Ovary (tissue), 9 donors: Measurements from ENCODE around the gene SLC7A5. TPM values are rescaled to one million over a fixed set of nuclear protein-coding genes. Genes with fewer than 3 reads are reported as not detected.
A peak's percentile ranks its signal among the peaks of the same experiment; 100 is the strongest.
"Not testable (repeated sequence)": the region's sequence is repeated elsewhere in the genome, so short reads cannot be mapped to it uniquely, and the experiment has no call there.

Source experiments
- DNase-seq, 5 donors: peaks; one replicate each; pipeline ENCODE4 v3.0.0-alpha.2; 2019 to 2020
- H3K27ac ChIP-seq, 2 donors: fragments of 200-600 bp; one replicate each; pipeline versions ENCODE4 v1.5.1 to v1.8.0; 2019 to 2022
- H3K27me3 ChIP-seq: fragments of 200-600 bp; one replicate; pipeline ENCODE4 v1.8.0; 2022
- H3K36me3 ChIP-seq: fragments of 200-600 bp; sonication (generic); one replicate; pipeline ENCODE4 v1.5.1; 2019
- H3K4me1 ChIP-seq: one replicate; pipeline ENCODE4 v1.8.1; 2013; ENCODE audit warnings: mild to moderate bottlenecking, moderate library complexity; ENCODE audit not compliant: insufficient read depth
- H3K4me3 ChIP-seq: fragments of 200-600 bp; sonication (generic); one replicate; pipeline ENCODE4 v1.5.1; 2017
- H3K9me3 ChIP-seq, 2 donors: fragments of 200-600 bp in 1 of 2; sonication (generic) in 1 of 2; one replicate each; pipeline versions ENCODE4 v1.5.1 to v1.8.1; 2013 to 2019; ENCODE audit warnings: mild to moderate bottlenecking in 1 of 2, moderate library complexity in 1 of 2
- EP300 ChIP-seq: sonication (generic); formaldehyde crosslinking; IDR thresholded peaks from one replicate; pipeline ENCODE4 v1.6.1; 2017; ENCODE audit warnings: antibody characterized with exemption
- POLR2A ChIP-seq: fragments of 450-650 bp; IDR thresholded peaks from one replicate; pipeline ENCODE4 v1.6.1; 2017; ENCODE audit warnings: antibody characterized with exemption, mild to moderate bottlenecking, moderate library complexity
- WGBS, 3 donors: extraction: QIAGEN DNeasy Blood & Tissue Kit in 1 of 3; methylation state at CpG; one replicate each; pipeline versions ENCODE4 v1.1.5 to v1.1.7; 2013 to 2017; 5-methylcytosine and 5-hydroxymethylcytosine counted together
- intact Hi-C, 4 donors: fragments of 100-400 bp; cut with DNase I; formaldehyde crosslinking; loops; one replicate each; pipeline versions ENCODE4 v1.11.0 to v1.15.1; 2022 to 2023
- polyA plus RNA-seq, 2 donors: library from polyadenylated mRNA; stranded (reverse); fragments of 200-250 nt in 1 of 2; fragments of 350-450 nt in 1 of 2; fragmentation: Illumina TruSeq in 1 of 2; extraction: RNeasy Lipid Tissue Mini Kit (QIAGEN cat#74804) in 1 of 2; gene quantifications; one replicate each; pipeline ENCODE4 v1.2.3, GENCODE V29; 2013 to 2014
- total RNA-seq, 7 donors: library from RNA; depleted of rRNA in 2 of 7; stranded (reverse); fragments of >200 nt in 2 of 7; fragmentation: NEBNext Ultra II Directional in 3 of 7; extraction: Animal tissue kit (Norgen Biotek cat#: 25700) in 3 of 7; gene quantifications; one replicate each; pipeline versions ENCODE4 v1.1.0 to v1.2.4, GENCODE V29; 2016 to 2023
- TF ChIP-seq, protein P1 (sequence below), 3 donors: fragments of 450-650 bp in 2 of 3; fragments of 200-600 bp in 1 of 3; IDR thresholded peaks; one replicate each; pipeline versions ENCODE4 v1.5.1 to v1.8.0; 2016 to 2022; ENCODE audit warnings: antibody characterized with exemption in 3 of 3, mild to moderate bottlenecking in 1 of 3
- donor health status: DM: no; HTN: no; CAD: no; lungs with moderate emphysema.
- donor health status: DM: no; HTN: no; CAD: no.
- donor health status: Bipolar disorder and iron deficiency.
- donor health status: DM: yes; HTN: yes; CAD: no.
- donor health status: DM: no; HTN: no; CAD: no.
- donor health status: DM: yes; HTN: yes; CAD: no.

Gene SLC7A5
- total and polyA plus RNA-seq, 9 donors, result 3.1 to 64.3 (median 9.2) TPM

DNA sequence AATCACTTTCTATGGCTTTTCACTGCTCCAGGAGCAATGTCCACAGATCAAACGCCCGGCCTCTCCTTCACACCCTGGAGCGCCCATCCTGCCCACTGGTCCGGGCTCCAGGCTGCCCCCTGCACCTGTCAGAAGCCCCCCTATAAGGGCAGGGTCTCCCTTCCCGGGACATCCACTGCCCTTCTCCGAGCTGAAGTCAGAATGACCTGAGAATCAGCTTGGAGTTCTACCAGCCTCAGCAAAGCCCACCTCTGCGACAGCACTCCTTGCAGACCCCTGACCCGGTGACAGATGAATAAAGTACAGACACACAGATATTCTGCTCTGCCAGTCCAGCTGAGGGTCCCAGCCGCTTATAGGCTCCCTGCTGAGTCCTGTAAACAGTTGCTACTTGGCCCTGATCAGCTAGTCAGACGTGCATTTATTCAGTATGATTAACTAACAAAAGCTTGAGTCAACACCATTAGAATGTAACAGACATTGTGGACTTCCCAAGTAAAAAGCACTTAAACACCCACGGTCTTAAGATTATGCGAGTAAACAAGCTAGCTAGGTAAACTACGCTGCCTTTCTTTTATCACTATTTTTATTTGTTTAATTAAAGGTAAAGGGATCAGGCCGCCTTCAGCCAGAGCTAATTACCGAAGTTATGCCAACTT, 4.8 kb downstream of the SLC7A5 start:
- intact Hi-C loops, result no loop called here
- Histone ChIP-seq H3K27ac (no peak overlapping the region), H3K4me1 (peaks cover 4% of the 10 kb centered on the region), H3K27me3 (no peaks in the 10 kb centered on the region), H3K36me3 (no peaks in the 10 kb centered on the region), H3K9me3 (no peaks in the 10 kb centered on the region), H3K4me3 (no peak overlapping the region)
- no peak for TF ChIP-seq POLR2A
- TF ChIP-seq EP300, result no peak
- TF ChIP-seq, protein P1, sequence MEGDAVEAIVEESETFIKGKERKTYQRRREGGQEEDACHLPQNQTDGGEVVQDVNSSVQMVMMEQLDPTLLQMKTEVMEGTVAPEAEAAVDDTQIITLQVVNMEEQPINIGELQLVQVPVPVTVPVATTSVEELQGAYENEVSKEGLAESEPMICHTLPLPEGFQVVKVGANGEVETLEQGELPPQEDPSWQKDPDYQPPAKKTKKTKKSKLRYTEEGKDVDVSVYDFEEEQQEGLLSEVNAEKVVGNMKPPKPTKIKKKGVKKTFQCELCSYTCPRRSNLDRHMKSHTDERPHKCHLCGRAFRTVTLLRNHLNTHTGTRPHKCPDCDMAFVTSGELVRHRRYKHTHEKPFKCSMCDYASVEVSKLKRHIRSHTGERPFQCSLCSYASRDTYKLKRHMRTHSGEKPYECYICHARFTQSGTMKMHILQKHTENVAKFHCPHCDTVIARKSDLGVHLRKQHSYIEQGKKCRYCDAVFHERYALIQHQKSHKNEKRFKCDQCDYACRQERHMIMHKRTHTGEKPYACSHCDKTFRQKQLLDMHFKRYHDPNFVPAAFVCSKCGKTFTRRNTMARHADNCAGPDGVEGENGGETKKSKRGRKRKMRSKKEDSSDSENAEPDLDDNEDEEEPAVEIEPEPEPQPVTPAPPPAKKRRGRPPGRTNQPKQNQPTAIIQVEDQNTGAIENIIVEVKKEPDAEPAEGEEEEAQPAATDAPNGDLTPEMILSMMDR (IDR thresholded peaks at IDR 0.05), result no peak
- 87 to 92% (median 88%) methylated on average over 15 of the region's 15 CpGs for WGBS, 3 donors
- no peak for DNase-seq

DNA sequence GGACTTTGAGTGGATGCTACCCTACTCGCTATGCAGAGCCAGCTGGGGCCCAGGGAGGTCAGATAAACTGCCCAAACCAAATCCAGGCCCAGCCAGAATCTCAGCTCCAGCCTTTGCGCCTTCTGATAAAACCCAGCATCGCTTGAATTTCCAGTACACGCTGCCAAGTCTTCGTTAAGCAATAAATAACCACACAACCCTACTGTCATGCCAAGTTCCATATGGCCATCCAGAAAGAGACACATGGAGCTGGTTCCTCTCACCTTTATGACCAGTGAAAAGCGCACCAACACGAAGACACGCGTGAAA, 6.0 kb downstream of the SLC7A5 start:
- H3K4me1 ChIP-seq, H3K27me3 ChIP-seq, H3K9me3 ChIP-seq, intact Hi-C loops, DNase-seq, H3K36me3 ChIP-seq, H3K27ac ChIP-seq, H3K4me3 ChIP-seq: not testable (repeated sequence)
- WGBS, 3 donors, result 84 to 90% (median 85%) methylated on average over 9 of the region's 9 CpGs

DNA sequence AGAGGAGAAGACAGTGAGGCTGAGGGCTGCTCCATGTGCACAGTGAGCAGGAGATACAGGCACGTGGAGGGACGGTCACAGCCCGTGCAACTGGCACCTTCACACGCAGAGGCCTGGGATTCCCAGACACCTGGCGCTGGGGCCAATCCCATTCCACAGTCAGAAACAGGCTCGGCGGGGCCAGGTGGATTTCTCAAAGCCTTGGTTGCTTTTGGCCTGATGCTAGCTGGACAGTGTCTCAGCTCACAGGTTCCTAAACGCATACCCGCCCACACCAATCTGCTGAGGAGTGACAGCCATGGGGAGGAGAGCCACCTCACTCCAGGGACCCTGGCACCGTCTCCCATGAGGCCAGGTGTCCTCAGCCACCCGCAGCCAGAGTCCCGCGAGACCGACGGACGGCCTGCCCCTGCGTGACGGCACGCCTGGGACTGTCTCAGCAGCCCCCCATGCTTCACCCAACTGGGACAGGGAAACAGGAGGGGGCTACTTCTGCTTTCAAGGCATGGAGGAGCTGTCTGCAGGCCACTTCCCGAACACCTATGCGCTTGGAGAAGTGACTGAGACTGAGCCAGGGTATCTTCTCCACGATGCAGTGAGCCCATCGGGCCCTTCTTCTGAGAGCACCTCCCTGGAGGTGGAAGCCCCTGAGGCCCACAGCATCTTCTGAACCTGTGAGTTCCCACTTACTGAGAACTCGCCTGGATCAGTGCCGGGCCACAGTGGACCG, 6.5 kb downstream of the SLC7A5 start:
- intact Hi-C loops, H3K9me3 ChIP-seq, H3K36me3 ChIP-seq, H3K27ac ChIP-seq, H3K4me1 ChIP-seq, H3K27me3 ChIP-seq, H3K4me3 ChIP-seq: not testable (repeated sequence)
- WGBS, 3 donors, result 90 to 95% (median 93%) methylated on average over 25 to 26 of the region's 26 CpGs
- peak in 1 of 5 donors; percentile 15 for DNase-seq

DNA sequence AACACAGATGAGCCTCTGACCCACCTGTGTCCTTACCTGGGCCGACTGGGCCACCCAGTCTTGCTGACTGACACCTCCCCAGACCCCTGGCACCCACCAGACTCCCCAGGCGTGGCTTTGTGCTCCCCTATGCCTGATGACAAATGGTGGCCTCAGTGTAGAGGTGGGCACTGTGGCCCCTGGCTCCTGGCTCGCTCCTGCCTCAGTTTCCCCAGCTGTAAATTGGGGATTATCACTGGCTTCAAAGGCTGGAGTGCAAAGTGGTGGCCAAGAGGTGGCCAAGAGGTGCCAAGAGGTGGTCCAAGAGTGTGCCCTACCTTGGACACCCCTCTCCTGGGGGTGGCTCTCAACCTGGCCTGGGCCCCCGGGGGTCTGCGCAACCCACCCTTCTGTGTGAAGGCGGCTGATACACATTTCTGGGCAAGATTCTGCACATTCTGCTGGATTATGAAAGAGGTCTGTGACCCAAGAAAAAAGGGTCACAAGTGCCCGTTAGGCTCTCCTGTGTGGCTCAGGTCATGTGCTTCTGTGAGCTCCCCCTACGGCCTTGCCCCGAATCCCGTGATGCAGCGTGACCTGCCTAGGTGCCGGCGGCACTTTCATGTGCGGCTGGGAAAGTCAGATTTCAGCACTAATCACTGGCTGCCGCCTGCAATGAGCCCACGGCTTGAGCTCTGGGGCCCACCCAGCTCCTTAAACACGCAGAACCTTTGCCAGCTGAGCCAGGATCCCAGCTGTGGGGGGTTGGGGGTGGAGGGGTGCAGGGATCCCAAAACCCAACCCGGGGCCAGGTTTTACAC, 7.8 kb downstream of the SLC7A5 start:
- H3K4me1 ChIP-seq, H3K4me3 ChIP-seq, H3K36me3 ChIP-seq, H3K9me3 ChIP-seq, intact Hi-C loops, H3K27me3 ChIP-seq, H3K27ac ChIP-seq: not testable (repeated sequence)
- peak in 1 of 5 donors; percentile 14 for DNase-seq
- 89 to 94% (median 90%) methylated on average over 18 of the region's 18 CpGs for WGBS, 3 donors

DNA sequence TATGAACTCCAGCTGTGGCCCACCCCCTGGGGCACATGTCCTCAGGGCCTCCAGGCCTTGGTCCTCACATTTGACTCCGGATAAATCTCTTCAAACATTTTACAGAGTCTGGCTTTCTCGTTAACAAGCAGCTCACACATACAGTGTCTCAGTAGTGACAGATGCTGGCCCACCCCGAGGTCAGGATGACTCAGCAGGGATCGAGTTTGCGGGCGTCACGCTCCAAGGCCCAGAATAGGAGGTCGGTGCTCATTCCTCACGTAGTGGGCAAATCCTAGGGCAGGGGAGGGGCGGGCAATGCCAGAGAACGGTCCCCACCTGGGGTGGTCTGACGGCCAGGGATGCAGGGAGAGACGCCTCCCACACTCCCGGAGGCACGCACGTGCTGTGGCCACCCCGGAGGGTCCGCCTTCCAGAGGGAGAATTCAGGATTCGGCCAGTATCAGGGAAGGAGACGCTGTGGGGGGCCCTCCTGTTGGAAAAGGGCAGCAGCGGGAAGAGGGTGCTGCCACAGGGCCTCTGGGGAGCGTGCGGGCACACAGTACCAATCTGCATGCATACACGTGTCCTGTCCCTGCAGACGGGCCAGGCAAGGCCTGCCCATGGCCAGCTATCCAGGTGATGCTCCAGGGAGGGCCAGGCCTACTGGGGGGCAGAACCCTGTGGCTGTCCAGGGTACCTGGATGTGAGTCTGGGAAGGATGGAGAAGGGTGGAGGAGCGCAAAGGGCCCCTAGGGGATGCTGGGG, 8.6 kb downstream of the SLC7A5 start:
- 38 to 55% (median 47%) methylated on average over 24 to 26 of the region's 26 CpGs for WGBS, 3 donors
- Histone ChIP-seq H3K27me3 (no peaks in the 10 kb centered on the region), H3K4me3 (no peak overlapping the region), H3K27ac (no peak overlapping the region), H3K9me3 (no peaks in the 10 kb centered on the region), H3K4me1 (peaks cover 3% of the 10 kb centered on the region), H3K36me3 (no peaks in the 10 kb centered on the region)
- TF ChIP-seq EP300 (no peak), POLR2A (no peak)
- TF ChIP-seq, protein P1 (IDR thresholded peaks at IDR 0.05), result no peak
- intact Hi-C loops, result no loop called here
- DNase-seq, result peak in 2 of 5 donors; percentile 47 to 53

DNA sequence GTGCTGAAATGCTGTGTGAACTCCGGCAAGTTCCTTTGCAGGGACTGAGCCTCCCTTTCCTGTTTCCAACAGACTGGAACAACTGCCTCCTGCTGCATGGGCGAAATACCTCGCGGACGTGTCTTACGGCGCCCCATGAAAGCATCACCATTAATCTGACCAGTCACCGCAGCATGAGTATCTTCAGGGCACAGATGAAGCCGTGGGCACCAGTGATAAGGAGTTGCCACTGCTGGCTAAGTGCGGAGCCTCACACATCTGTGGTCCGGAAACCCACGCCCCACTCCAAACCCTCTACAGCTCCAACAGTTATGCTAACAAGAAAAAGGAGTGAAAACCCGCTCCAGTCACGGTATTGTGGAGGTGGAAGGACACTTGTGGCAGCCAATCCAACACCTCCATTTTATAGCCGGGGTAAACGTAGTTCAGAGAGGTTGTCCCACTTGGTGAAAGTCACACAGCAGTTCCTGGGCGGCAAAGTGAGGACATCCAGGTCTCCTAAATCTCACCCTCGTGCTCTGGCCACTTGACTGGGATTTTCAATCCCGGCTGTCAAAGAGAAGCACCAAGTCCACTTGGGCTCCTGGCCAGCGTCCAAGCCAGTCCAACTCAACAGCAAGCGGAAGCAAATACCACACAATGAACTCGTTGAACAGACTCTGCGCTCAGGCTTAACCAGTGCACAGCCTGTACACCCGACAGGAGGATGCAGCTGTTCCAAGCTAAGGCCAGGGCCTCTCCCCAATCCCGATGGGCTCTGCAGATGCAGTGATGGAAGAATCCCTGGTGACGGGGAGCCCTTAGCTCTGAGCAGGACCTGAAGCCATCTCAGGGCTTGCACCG, 10.9 kb downstream of the SLC7A5 start:
- H3K27me3 ChIP-seq, H3K27ac ChIP-seq, H3K9me3 ChIP-seq, H3K4me3 ChIP-seq, H3K4me1 ChIP-seq, H3K36me3 ChIP-seq: not testable (repeated sequence)
- peak in 1 of 5 donors; percentile 39 for DNase-seq
- intact Hi-C loops, result loop anchor here in 1 of 4 donors (10.0 kb wide), 1 partner anchor 74 kb away; no protein-coding TSS in a partner anchor
- 74 to 77% (median 76%) methylated on average over 27 of the region's 27 CpGs for WGBS, 3 donors
